Thoracic aorta (tissue), 2 donors: ENCODE results near the gene NCKIPSD. TPM values are rescaled to one million over a fixed set of nuclear protein-coding genes. Genes with fewer than 3 reads are reported as not detected.

Source experiments
- ATAC-seq: fragments of 150-250 bp; one replicate; pipeline ENCODE4 v1.8.0; 2017; ENCODE audit warnings: low read depth; ENCODE audit not compliant: insufficient number of reproducible peaks, low FRiP score
- DNase-seq: peaks from one replicate; pipeline ENCODE4 v3.0.0-alpha.2; 2020; ENCODE audit warnings: low spot score
- H3K27ac ChIP-seq, 2 donors: fragments of 200-600 bp; sonication (generic); 1 replicate in 1 of 2; 2 replicates in 1 of 2; pipeline ENCODE4 v1.5.1; 2016; ENCODE audit warnings: mild to moderate bottlenecking in 2 of 2, moderate library complexity in 2 of 2
- H3K27me3 ChIP-seq: fragments of 200-600 bp; sonication (generic); replicated peaks from 2 replicates; pipeline ENCODE4 v1.6.0; 2016; ENCODE audit warnings: mild to moderate bottlenecking; ENCODE audit not compliant: insufficient read depth
- H3K36me3 ChIP-seq: fragments of 200-600 bp; sonication (generic); one replicate; pipeline ENCODE4 v1.5.1; 2016
- H3K4me1 ChIP-seq, 2 donors: fragments of 200-600 bp; sonication (generic); 1 replicate in 1 of 2; 2 replicates in 1 of 2; pipeline versions ENCODE4 v1.5.1 to v1.6.0; 2016; ENCODE audit warnings: low read depth in 2 of 2, mild to moderate bottlenecking in 1 of 2; ENCODE audit not compliant: control insufficient read depth in 1 of 2
- H3K4me3 ChIP-seq: fragments of 200-600 bp; sonication (generic); 2 replicates; pipeline ENCODE4 v1.5.1; 2016; ENCODE audit warnings: mild to moderate bottlenecking
- H3K9me3 ChIP-seq: fragments of 200-600 bp; sonication (generic); 2 replicates; pipeline ENCODE4 v1.5.1; 2016
- total RNA-seq, 2 donors: library from RNA; depleted of rRNA; stranded (reverse); fragments of >200 nt; gene quantifications; one replicate each; pipeline versions ENCODE4 v1.1.0 to v1.2.3, GENCODE V29; 2016
- TF ChIP-seq, protein P1 (sequence below): fragments of 200-600 bp; sonication (generic); IDR thresholded peaks from one replicate; pipeline ENCODE4 v1.5.1; 2019; ENCODE audit warnings: antibody characterized with exemption

Gene NCKIPSD
- total RNA-seq, 2 donors from 2014 or later = 59.6 to 101 TPM

GRCh38 chr3:48685293-48685602 lies 467 bp downstream of the NCKIPSD start:
- H3K27me3 ChIP-seq = no peaks in the 10 kb centered on the region
- TF ChIP-seq, protein P1, sequence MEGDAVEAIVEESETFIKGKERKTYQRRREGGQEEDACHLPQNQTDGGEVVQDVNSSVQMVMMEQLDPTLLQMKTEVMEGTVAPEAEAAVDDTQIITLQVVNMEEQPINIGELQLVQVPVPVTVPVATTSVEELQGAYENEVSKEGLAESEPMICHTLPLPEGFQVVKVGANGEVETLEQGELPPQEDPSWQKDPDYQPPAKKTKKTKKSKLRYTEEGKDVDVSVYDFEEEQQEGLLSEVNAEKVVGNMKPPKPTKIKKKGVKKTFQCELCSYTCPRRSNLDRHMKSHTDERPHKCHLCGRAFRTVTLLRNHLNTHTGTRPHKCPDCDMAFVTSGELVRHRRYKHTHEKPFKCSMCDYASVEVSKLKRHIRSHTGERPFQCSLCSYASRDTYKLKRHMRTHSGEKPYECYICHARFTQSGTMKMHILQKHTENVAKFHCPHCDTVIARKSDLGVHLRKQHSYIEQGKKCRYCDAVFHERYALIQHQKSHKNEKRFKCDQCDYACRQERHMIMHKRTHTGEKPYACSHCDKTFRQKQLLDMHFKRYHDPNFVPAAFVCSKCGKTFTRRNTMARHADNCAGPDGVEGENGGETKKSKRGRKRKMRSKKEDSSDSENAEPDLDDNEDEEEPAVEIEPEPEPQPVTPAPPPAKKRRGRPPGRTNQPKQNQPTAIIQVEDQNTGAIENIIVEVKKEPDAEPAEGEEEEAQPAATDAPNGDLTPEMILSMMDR = no peak
- peaks cover 39% of the 10 kb centered on the region for H3K36me3 ChIP-seq
- peak overlapping the region; percentile 69 to 77 for H3K27ac ChIP-seq
- ATAC-seq (no peak), DNase-seq (no peak)
- no peaks in the 10 kb centered on the region for H3K9me3 ChIP-seq
- peaks cover 21 to 39% of the 10 kb centered on the region in 2 donors for H3K4me1 ChIP-seq
- peak overlapping the region; percentile 99 for H3K4me3 ChIP-seq

GRCh38 chr3:48684480-48685143 lies 1.1 kb downstream of the NCKIPSD start:
- peak overlapping the region; percentile 99 for H3K4me3 ChIP-seq
- peak overlapping the region; percentile 73 for H3K27ac ChIP-seq
- ATAC-seq (no peak), DNase-seq (no peak)
- no peaks in the 10 kb centered on the region for H3K9me3 ChIP-seq
- TF ChIP-seq, protein P1 = no peak
- no peaks in the 10 kb centered on the region for H3K27me3 ChIP-seq
- peaks cover 21 to 39% of the 10 kb centered on the region in 2 donors for H3K4me1 ChIP-seq
- H3K36me3 ChIP-seq = peaks cover 39% of the 10 kb centered on the region

GRCh38 chr3:48684054-48684349 lies 1.7 kb downstream of the NCKIPSD start:
- no peaks in the 10 kb centered on the region for H3K27me3 ChIP-seq
- TF ChIP-seq, protein P1 = no peak
- ATAC-seq (no peak), DNase-seq (no peak)
- no peaks in the 10 kb centered on the region for H3K9me3 ChIP-seq
- H3K4me1 ChIP-seq = peaks cover 21 to 39% of the 10 kb centered on the region in 2 donors
- H3K36me3 ChIP-seq = peaks cover 38% of the 10 kb centered on the region
- peak overlapping the region; percentile 73 for H3K27ac ChIP-seq
- H3K4me3 ChIP-seq = peak overlapping the region; percentile 99

GRCh38 chr3:48682786-48683185 lies 2.9 kb downstream of the NCKIPSD start:
- no peak overlapping the region for H3K4me3 ChIP-seq
- H3K27ac ChIP-seq = peak overlapping the region in 1 of 2 donors; percentile 73
- H3K9me3 ChIP-seq = no peaks in the 10 kb centered on the region
- H3K27me3 ChIP-seq = no peaks in the 10 kb centered on the region
- H3K4me1 ChIP-seq = peaks cover 21 to 39% of the 10 kb centered on the region in 2 donors
- DNase-seq (no peak), ATAC-seq (no peak)
- H3K36me3 ChIP-seq = peaks cover 37% of the 10 kb centered on the region
- TF ChIP-seq, protein P1 = no peak

DNA sequence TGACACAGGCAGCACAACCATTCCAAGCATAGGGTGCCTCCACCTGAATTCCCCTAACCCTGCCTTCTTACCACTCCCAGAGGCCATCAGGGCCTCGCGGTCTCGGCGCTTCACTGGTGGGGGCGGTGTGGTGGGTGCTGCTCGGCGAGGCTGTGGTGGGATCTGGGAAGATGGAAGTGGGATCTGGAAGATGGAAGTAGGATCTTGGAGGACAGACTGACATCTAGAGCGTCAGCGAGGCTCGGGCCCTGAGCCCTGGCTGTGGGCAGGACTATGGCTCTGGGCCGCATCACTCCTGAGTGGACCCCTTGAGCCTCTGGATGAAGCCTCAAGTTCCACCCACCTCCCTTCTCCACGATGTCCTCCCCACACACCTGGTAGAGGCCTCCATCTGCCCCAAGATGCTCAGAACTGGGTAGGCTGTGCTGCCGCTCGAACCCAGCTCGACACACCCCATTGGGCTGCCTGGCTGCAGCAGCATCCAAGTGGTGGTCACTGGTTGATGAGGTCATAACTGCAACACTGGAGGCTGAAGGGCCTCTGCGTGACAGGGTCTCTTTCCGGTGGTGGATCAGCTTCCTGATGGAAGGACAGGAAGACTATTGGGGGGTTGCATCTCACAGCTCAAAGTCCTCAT lies 3.6 kb downstream of the NCKIPSD start:
- Histone ChIP-seq H3K36me3 (peaks cover 37% of the 10 kb centered on the region), H3K4me1 (peaks cover 21 to 33% of the 10 kb centered on the region in 2 donors), H3K9me3 (no peaks in the 10 kb centered on the region), H3K27me3 (no peaks in the 10 kb centered on the region), H3K27ac (no peak overlapping the region), H3K4me3 (no peak overlapping the region)
- ATAC-seq (no peak), DNase-seq (no peak)
- TF ChIP-seq, protein P1 = no peak
